ENCODE data around the gene FBL. TPM values are rescaled to one million over a fixed set of nuclear protein-coding genes. Genes with fewer than 3 reads are reported as not detected.
"Not testable (repeated sequence)": the region's sequence is repeated elsewhere in the genome, so short reads cannot be mapped to it uniquely, and the experiment has no call there.

The FBL gene
- total RNA-seq, 1 donor from 2014 or later, result 605 TPM

DNA sequence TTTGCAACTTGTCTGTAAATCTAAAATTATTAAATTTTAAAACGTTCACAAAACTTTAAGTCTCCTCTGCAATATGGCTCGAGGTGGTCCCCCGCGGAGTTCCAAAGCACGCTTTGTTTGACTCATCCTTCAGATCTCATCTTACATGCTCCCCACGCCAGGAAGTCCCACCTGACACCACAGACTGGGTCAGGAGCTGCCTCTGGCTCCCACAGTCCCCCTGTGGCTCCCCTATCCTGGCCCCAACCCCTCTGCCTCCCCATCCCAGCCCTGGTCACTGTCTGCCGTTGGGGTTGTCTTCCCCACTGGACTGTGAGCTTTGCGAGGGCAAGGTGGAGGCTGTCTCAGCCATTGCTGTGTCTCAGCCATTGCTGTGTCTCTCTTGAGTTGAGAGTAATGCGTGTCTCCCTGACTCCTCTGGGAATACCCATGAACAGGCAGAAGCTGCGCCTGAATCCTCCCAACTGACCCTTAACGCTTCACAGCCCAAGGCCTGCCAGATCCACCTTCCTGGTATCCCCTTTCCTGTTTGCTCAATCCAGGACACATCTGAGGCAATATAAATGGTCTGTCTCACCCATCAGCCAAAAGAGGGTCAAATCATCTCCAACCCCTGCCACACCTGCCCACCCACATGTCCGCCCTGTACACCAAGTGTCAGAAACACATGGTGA lies 28.2 kb downstream of the FBL start:
- H3K36me3 Mint-ChIP-seq (ENCODE audit: low read depth), result peaks cover 7% of the 10 kb centered on the region
- H3K27me3 Mint-ChIP-seq, result no peaks in the 10 kb centered on the region
- H3K27ac Mint-ChIP-seq, result no peak overlapping the region
- peaks cover 8% of the 10 kb centered on the region for H3K4me1 Mint-ChIP-seq
- H3K9me3 Mint-ChIP-seq, result no peaks in the 10 kb centered on the region
- intact Hi-C loops (cut with micrococcal nuclease), result no loop called here
- no peak overlapping the region for H3K4me3 Mint-ChIP-seq
- no peak for DNase-seq

DNA sequence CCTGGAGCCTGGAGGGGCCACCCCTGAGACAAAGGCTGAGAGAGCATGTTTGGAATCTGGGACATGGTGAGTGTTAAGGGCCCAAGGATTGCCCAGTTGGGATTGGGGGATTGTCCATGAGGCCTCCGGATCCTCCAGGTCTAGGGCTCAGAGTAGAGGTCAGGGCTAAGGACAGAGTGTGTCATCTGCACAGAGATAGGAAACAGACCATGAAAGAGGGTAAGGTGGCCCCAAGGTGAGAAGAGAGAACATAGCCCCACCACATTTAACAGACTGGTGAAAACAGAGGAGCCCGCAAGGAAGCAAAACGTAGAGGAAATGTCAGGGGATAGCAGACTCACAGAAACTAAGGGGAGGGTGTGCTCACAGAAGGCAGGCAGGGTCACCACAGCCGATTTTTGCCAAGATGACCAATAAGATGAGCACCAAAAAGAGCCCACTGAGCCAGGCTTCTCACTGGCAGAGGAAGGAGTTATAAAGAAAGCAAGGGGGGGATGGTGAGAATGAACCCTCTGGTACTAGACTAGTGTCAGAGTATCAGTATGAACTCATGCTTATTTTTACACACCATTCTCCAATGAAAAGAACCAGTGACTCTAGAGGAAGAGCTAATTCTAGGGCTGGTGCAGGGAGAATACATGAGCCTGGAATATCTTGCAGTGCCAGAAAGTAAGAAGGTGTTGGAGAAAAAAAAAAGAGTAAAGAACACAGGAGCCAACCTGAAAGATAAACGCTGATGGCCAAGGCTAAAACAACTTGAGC lies 29.7 kb downstream of the FBL start:
- intact Hi-C loops (cut with micrococcal nuclease), result no loop called here
- peaks cover 7% of the 10 kb centered on the region for H3K36me3 Mint-ChIP-seq (ENCODE audit: low read depth)
- H3K4me1 Mint-ChIP-seq, result peaks cover 8% of the 10 kb centered on the region
- no peak overlapping the region for H3K4me3 Mint-ChIP-seq
- no peaks in the 10 kb centered on the region for H3K9me3 Mint-ChIP-seq
- H3K27me3 Mint-ChIP-seq, result no peaks in the 10 kb centered on the region
- no peak for DNase-seq
- H3K27ac Mint-ChIP-seq, result no peak overlapping the region

DNA sequence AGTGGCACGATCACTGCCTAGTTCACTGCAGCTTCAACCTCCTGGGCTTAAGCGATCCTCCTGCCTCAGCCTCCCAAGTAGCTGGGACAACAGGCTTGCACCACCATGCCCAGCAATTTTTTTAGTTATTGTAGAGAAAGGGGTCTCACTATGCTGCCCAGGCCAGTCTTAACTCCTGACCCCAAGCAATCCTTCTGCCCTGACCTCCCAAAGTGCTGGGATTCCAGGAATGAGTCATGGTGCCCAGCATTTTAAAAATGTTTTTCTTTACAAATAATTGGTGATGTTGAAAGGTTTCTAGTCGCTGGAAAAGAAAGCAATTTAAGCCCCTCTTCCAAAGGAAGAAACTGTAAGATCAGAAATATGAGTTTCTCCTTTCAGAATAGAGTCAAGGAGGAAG lies 31.6 kb downstream of the FBL start:
- intact Hi-C loops (cut with micrococcal nuclease), result no loop called here
- no peak overlapping the region for H3K27ac Mint-ChIP-seq
- H3K4me3 Mint-ChIP-seq, result no peak overlapping the region
- no peaks in the 10 kb centered on the region for H3K27me3 Mint-ChIP-seq
- H3K9me3 Mint-ChIP-seq, result no peaks in the 10 kb centered on the region
- no peak for DNase-seq
- peaks cover 5% of the 10 kb centered on the region for H3K36me3 Mint-ChIP-seq (ENCODE audit: low read depth)
- peaks cover 8% of the 10 kb centered on the region for H3K4me1 Mint-ChIP-seq

DNA sequence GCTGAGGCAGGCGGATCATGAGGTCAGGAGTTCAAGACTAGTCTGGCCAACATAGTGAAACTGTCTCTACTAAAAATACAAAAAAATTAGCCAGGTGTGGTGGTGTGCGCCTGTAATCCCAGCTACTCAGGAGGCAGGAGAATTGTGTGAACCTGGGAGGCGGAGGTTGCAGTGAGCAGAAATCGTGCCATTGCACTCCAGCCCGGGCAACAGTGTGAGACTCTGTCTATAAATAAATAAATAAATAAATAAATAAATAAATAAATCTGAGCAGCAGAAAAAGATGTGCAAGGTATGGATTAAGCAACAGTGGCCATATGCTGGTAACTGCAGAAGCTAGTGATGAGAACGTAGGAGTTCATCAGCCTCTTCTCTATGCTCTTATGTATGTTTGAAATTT lies 32.1 kb downstream of the FBL start:
- H3K4me1 Mint-ChIP-seq; intact Hi-C loops (cut with micrococcal nuclease); H3K27ac Mint-ChIP-seq; H3K4me3 Mint-ChIP-seq; H3K36me3 Mint-ChIP-seq (ENCODE audit: low read depth); H3K27me3 Mint-ChIP-seq; H3K9me3 Mint-ChIP-seq; DNase-seq: not testable (repeated sequence)

DNA sequence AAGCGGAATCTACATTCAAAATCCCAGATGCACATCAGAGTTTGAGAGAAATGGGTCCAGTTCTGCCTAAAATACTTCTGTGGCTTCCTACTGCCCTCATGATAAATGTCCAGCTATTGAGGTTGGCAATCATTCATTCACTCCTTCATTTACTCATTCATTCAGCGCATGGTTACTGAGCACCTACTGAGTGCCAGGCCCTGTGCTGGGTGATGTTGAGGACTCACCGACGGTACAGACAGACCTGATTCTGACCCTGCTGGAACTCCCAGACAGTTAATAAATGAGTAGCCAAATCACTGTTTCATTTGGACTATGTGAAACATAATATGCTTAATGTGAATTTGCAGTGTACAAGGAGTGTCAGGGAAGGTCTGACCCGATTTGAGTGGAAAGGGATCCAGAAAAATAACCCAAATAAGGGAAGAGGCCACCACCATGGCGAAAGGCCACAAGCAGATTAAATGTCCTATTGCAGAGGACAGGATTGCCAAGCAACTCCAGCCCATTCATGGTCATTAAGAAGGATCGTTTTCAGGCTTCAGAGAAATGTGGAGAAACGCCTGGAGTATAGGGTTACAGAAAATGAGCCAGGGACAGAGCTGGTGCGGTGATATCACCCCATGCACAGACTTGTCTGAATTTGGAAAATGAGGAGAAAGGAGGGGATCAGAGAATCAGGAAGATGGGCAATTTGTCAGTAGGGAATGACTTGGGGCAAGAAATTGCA lies 32.8 kb downstream of the FBL start:
- intact Hi-C loops (cut with micrococcal nuclease), result no loop called here

DNA sequence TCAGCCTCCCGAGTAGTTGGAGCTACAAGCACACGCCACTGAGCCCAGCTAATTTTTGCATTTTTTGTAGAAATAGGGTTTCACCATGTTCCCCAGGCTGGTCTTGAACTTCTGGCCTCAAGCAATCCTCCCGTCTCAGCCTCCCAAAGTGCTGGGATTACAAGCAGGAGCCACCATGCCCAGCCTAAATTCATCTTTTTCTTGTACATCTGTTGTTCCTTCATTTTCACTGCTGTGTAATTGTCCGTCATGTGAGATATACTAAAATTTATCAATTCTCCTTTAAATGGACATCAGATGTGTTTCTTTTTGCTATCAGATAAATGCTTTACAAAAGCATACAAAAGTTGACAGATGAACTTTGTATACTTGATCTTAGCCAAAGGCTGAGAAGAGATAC lies 35.1 kb downstream of the FBL start:
- Mint-ChIP-seq H3K4me3 (no peak overlapping the region), H3K36me3 (ENCODE audit: low read depth) (peaks cover 2% of the 10 kb centered on the region), H3K4me1 (peaks cover 2% of the 10 kb centered on the region), H3K27me3 (peaks cover 2% of the 10 kb centered on the region), H3K9me3 (no peaks in the 10 kb centered on the region), H3K27ac (no peak overlapping the region)
- DNase-seq, result no peak
- intact Hi-C loops (cut with micrococcal nuclease), result no loop called here

More for the DNA sequence above, 32.8 kb downstream of the FBL start:
- DNase-seq, result no peak
- Mint-ChIP-seq H3K4me1 (peaks cover 5% of the 10 kb centered on the region), H3K4me3 (no peak overlapping the region), H3K27me3 (no peaks in the 10 kb centered on the region), H3K27ac (no peak overlapping the region), H3K36me3 (ENCODE audit: low read depth) (peaks cover 2% of the 10 kb centered on the region), H3K9me3 (no peaks in the 10 kb centered on the region)

DNA sequence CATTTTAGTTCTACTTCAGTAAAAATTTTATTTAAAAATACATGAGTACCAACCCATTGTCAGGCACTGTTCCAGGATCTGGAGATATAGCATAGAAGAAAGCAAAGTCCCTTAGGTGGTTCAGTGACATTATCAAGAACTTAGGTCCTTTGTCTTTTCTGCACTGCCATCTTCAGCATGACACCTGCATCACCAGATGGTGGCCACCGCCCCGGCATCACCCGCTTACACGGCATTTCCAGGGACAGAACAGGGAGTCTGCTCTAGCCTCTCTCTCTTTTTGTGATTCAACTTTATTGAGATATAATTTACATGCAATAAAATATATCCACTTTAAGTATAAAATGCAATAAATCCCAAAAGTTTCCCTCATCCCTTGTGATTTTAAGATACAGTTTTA lies 35.8 kb downstream of the FBL start:
- Mint-ChIP-seq H3K27ac (no peak overlapping the region), H3K9me3 (no peaks in the 10 kb centered on the region), H3K27me3 (peaks cover 4% of the 10 kb centered on the region), H3K4me1 (no peaks in the 10 kb centered on the region), H3K36me3 (ENCODE audit: low read depth) (no peaks in the 10 kb centered on the region), H3K4me3 (no peak overlapping the region)
- no peak for DNase-seq
- intact Hi-C loops (cut with micrococcal nuclease), result no loop called here

DNA sequence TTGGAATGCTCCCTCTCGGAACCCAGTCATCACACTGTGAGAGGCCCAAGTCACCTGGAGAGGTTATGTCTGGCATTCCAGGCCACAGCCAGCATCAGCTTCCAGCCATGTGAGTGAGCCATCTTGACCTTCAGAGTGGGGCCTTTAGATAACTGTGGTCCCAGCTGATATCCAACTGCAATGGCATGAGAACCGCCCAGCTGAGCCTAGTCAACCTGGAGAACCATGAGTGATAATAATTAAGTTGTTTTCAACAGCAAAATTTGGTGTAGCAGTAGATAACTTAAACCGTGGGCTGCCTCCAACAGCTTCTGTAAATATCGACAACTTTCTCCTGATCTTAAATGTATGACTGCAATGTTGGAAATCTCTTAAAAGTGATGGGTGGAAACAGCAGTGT lies 36.8 kb downstream of the FBL start:
- no peaks in the 10 kb centered on the region for H3K9me3 Mint-ChIP-seq

DNA sequence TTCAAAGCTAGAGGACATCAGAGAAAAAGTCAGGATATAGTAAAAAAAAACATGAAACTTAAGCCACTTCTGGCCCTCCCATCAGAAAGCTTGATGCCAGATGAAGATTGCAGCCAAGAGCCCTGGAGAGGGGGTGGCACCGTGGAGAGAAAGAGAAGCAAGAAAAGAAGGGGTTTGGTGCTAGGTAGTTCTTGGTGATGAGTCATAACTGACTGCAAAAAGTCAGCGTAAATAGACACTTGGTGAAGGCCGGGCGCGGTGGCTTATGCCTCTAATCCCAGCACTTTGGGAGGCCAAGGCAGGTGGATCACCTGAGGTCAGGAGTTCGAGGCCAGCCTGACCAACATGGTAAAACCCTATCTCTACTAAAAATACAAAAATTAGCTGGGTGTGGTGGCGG lies 37.5 kb downstream of the FBL start:
- DNase-seq; H3K4me1 Mint-ChIP-seq; H3K27me3 Mint-ChIP-seq; H3K36me3 Mint-ChIP-seq (ENCODE audit: low read depth); intact Hi-C loops (cut with micrococcal nuclease); H3K4me3 Mint-ChIP-seq; H3K27ac Mint-ChIP-seq; H3K9me3 Mint-ChIP-seq: not testable (repeated sequence)

More for the DNA sequence above, 36.8 kb downstream of the FBL start:
- H3K27ac Mint-ChIP-seq, result no peak overlapping the region
- no peaks in the 10 kb centered on the region for H3K36me3 Mint-ChIP-seq (ENCODE audit: low read depth)
- intact Hi-C loops (cut with micrococcal nuclease), result no loop called here
- no peak overlapping the region for H3K4me3 Mint-ChIP-seq
- H3K27me3 Mint-ChIP-seq, result peaks cover 4% of the 10 kb centered on the region
- no peaks in the 10 kb centered on the region for H3K4me1 Mint-ChIP-seq
- DNase-seq, result no peak

DNA sequence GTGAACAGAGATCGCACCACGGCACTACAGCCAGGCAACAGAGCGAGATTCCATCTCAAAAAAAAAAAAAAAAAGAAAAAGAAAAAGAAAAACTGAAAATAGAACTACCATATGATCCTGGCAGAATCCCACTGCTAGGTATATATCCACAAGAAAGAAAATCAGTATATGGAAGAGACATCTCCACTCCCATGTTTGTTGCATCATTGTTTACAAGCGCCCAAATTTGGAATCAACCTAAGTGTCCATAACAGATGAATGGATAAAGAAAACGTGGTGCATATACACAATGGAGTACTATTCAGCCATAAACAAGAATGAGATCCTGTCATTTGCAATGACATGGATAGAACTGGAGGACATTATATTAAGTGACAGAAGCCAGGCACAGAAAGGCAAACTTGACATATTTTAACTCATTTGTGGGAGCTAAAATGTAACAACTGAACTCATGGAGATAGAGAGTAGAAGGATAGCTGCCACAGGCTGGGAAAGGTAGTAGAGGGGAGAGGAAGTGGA lies 38.3 kb downstream of the FBL start:
- intact Hi-C loops (cut with micrococcal nuclease), result no loop called here
- H3K4me3 Mint-ChIP-seq, result no peak overlapping the region
- no peaks in the 10 kb centered on the region for H3K4me1 Mint-ChIP-seq

DNA sequence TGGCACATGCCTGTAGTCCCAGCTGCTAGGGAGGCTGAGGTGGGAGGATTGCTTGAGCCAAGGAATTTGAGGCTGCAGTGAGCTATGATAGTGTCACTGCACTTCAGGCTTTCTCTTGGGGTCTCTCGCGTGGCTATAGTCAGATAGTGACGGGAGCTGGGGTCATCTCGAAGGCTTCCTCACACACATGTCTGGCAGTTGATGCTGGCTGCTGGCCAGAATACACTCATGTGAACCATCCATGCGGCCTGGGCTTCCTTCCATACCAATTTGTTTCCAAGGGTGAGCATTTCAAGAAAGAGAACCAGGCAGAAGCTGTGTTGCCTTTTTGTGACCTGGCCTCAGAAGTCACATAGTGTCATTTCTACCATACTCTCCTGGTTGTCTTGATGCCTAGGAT lies 41.1 kb downstream of the FBL start:
- Mint-ChIP-seq H3K27ac (no peak overlapping the region), H3K4me1 (no peaks in the 10 kb centered on the region), H3K9me3 (no peaks in the 10 kb centered on the region), H3K4me3 (no peak overlapping the region), H3K36me3 (ENCODE audit: low read depth) (no peaks in the 10 kb centered on the region), H3K27me3 (peaks cover 12% of the 10 kb centered on the region)
- intact Hi-C loops (cut with micrococcal nuclease), result no loop called here
- no peak for DNase-seq

More for the DNA sequence above, 38.3 kb downstream of the FBL start:
- Mint-ChIP-seq H3K9me3 (no peaks in the 10 kb centered on the region), H3K36me3 (ENCODE audit: low read depth) (no peaks in the 10 kb centered on the region), H3K27me3 (peaks cover 5% of the 10 kb centered on the region), H3K27ac (no peak overlapping the region)
- DNase-seq, result no peak

DNA sequence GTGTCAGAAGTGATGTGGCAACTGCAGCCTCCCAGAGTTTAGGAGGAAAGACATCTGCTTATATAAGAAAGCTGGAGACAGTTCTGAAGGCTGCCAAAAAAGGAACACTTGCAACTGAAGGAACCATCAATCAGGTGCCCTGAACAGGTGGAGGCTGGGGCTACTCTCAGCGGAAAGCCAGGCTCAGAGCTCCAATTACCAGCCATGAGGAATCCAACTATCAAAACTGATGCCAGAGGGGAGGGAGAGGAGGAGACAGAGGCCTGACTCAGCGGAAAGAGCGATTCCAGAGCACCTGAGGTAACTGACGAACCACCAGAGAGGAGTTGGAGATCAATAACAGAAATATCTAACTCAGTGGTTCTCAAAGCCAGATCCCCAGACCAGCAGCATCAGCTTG lies 43.2 kb downstream of the FBL start:
- H3K9me3 Mint-ChIP-seq, result no peaks in the 10 kb centered on the region
- H3K4me3 Mint-ChIP-seq, result no peak overlapping the region
- H3K27ac Mint-ChIP-seq, result no peak overlapping the region
- DNase-seq, result no peak
- H3K27me3 Mint-ChIP-seq, result peaks cover 13% of the 10 kb centered on the region
- H3K4me1 Mint-ChIP-seq, result no peaks in the 10 kb centered on the region
- intact Hi-C loops (cut with micrococcal nuclease), result no loop called here
- H3K36me3 Mint-ChIP-seq (ENCODE audit: low read depth), result no peaks in the 10 kb centered on the region

DNA sequence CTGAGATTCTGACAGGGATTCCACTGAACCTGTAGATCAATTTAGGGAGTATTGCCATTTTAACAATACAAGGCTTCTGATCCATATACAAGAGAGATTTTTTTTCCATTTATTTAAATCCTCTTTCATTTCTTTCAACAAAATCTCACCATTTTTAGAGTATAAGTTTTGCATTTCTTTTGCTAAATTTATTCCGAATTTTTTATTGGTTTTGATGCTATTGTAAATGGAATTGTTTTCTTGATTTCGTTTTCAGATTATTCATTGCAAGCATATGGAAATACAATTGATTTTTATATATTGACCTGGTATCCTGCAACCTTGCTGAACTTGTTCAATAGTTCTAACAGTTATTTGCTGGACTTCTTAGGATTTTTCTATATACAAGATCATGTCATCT lies 49.1 kb downstream of the FBL start:
- peaks cover 11% of the 10 kb centered on the region for H3K4me1 Mint-ChIP-seq
- no peak overlapping the region for H3K4me3 Mint-ChIP-seq
- no peak for DNase-seq

DNA sequence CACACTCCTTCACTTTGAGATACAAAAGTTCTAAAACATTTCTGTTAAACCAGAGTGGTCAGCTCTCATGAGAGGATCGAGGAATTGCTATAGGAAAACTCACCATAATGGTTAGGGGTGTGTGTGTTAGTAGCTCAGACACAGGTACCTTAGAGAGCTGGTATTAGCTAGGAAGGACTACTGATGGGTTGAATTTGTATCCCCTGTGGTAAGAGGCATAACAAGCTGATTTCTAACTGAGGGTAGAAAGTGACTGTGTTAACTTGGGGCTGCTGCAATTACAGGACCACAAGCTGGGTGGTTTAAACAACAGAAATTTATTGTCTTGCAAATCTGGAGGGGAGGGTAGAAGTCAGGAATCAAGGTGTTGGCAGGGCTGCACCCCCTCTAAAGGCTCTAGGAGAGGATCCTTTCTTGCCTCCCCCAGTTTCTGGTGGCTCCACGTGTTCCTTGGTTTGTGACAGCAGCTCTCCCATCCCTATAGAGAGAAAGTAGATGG lies 50.1 kb downstream of the FBL start:
- Mint-ChIP-seq H3K27me3 (peaks cover 24% of the 10 kb centered on the region), H3K4me3 (no peak overlapping the region), H3K36me3 (ENCODE audit: low read depth) (no peaks in the 10 kb centered on the region), H3K27ac (no peak overlapping the region), H3K9me3 (no peaks in the 10 kb centered on the region), H3K4me1 (peaks cover 11% of the 10 kb centered on the region)
- no peak for DNase-seq
- intact Hi-C loops (cut with micrococcal nuclease), result no loop called here

More for the DNA sequence above, 49.1 kb downstream of the FBL start:
- H3K36me3 Mint-ChIP-seq (ENCODE audit: low read depth), result no peaks in the 10 kb centered on the region
- H3K27ac Mint-ChIP-seq, result no peak overlapping the region
- no peaks in the 10 kb centered on the region for H3K9me3 Mint-ChIP-seq
- intact Hi-C loops (cut with micrococcal nuclease), result no loop called here
- H3K27me3 Mint-ChIP-seq, result peaks cover 25% of the 10 kb centered on the region

All from activated CD4-positive, alpha-beta T cell treated with anti-CD3 and anti-CD28 coated beads, Interleukin-2, amount 10 ng/mL, durations not matched to agents 24 days and 14 days (primary cell).